ENCODE measurements around the gene DLGAP4.

GRCh38 chr20:36574366-36575135 lies 268.4 kb downstream of the DLGAP4 start:
- no peak for TF ChIP-seq EZH2 (IDR thresholded peaks at IDR 0.05; ENCODE audit: insufficient read depth, poor library complexity, severe bottlenecking)
- no peak for TF ChIP-seq EZH2phosphoT487 (IDR thresholded peaks at IDR 0.05; ENCODE audit: insufficient read depth, low read depth)
